NCI-H187 treated with DMSO at 0.1 percent for 48 hours (cell line): ENCODE measurements around the gene ACTL8.

Experiments
- DNase-seq: peaks from one replicate; lab custom pipeline; 2025; lab: John Stamatoyannopoulos, UW

Gene ACTL8

GRCh38 chr1:17845583-17845982 lies 90.5 kb downstream of the ACTL8 start:
- DNase-seq, result no peak

GRCh38 chr1:17846341-17846740 lies 91.2 kb downstream of the ACTL8 start:
- DNase-seq, result no peak

GRCh38 chr1:17847111-17847510 lies 92.0 kb downstream of the ACTL8 start:
- DNase-seq, result no peak

- no peak for DNase-seq
These were observed 94.1 kb downstream of the ACTL8 start for GRCh38 chr1:17849216-17849615.

- no peak for DNase-seq
These were observed 95.9 kb downstream of the ACTL8 start for GRCh38 chr1:17851056-17851455.

GRCh38 chr1:17852383-17852782 lies 97.2 kb downstream of the ACTL8 start:
- DNase-seq, result no peak

GRCh38 chr1:17853241-17853935 lies 98.3 kb downstream of the ACTL8 start:
- DNase-seq, result no peak

GRCh38 chr1:17856496-17857108 lies 101.5 kb downstream of the ACTL8 start:
- DNase-seq, result no peak

GRCh38 chr1:17857109-17857499 lies 102.0 kb downstream of the ACTL8 start:
- no peak for DNase-seq

GRCh38 chr1:17857996-17858395 lies 102.9 kb downstream of the ACTL8 start:
- no peak for DNase-seq

- DNase-seq, result no peak
These were observed 105.7 kb downstream of the ACTL8 start for GRCh38 chr1:17860812-17861211.

- DNase-seq, result peak; percentile 73
These were observed 106.6 kb downstream of the ACTL8 start for GRCh38 chr1:17861685-17862084.

GRCh38 chr1:17862121-17862520 lies 107.0 kb downstream of the ACTL8 start:
- no peak for DNase-seq

- no peak for DNase-seq
These were observed 111.0 kb downstream of the ACTL8 start for GRCh38 chr1:17865912-17866739.

- no peak for DNase-seq
These were observed 111.6 kb downstream of the ACTL8 start for GRCh38 chr1:17866740-17867029.

- no peak for DNase-seq
These were observed 112.3 kb downstream of the ACTL8 start for GRCh38 chr1:17867470-17867869.

- no peak for DNase-seq
These were observed 114.7 kb downstream of the ACTL8 start for GRCh38 chr1:17869815-17870214.

GRCh38 chr1:17870679-17871078 lies 115.5 kb downstream of the ACTL8 start:
- no peak for DNase-seq

- no peak for DNase-seq
These were observed 118.0 kb downstream of the ACTL8 start for GRCh38 chr1:17873007-17873675.

- no peak for DNase-seq
These were observed 119.1 kb downstream of the ACTL8 start for GRCh38 chr1:17874231-17874630.

GRCh38 chr1:17874710-17875109 lies 119.6 kb downstream of the ACTL8 start:
- DNase-seq, result no peak

GRCh38 chr1:17875171-17875881 lies 120.2 kb downstream of the ACTL8 start:
- no peak for DNase-seq
